HEK293 (cell line): ENCODE results near the gene MSLN.

Experiments
- CTCF ChIA-PET: fragments of 350-600 bp; formaldehyde crosslinking; extraction: SDS; loops from one replicate; lab custom pipeline; 2021; ENCODE audit warnings: antibody characterized with exemption; lab: Yijun Ruan, JAX
- POLR2A ChIA-PET: fragments of 300-600 bp; formaldehyde crosslinking; extraction: SDS; loops from one replicate; lab custom pipeline; 2020; ENCODE audit warnings: antibody characterized with exemption, inconsistent platforms; lab: Yijun Ruan, JAX
- H3K27ac ChIP-seq: fragments of 200-500 bp; sonication (Bioruptor generic); 2 replicates; pipeline ENCODE4 v1.5.1; 2014; ENCODE audit warnings: low read depth, low read length, control low read depth, inconsistent platforms; ENCODE audit errors: extremely low read depth
- H3K36me3 ChIP-seq, 2 experiments: fragments of 200-500 bp in 1 of 2; sonication (Bioruptor generic) in 1 of 2; 1 replicate in 1 of 2; 2 replicates in 1 of 2; pipeline ENCODE4 v1.5.1; 2014 to 2017; ENCODE audit warnings: inconsistent platforms in 2 of 2, low read length in 2 of 2; ENCODE audit not compliant: control insufficient read depth in 2 of 2, insufficient read depth in 1 of 2
- H3K4me1 ChIP-seq: fragments of 200-500 bp; sonication (Bioruptor generic); 2 replicates; pipeline ENCODE4 v1.5.1; 2014; ENCODE audit warnings: mild to moderate bottlenecking, low read length, inconsistent platforms; ENCODE audit not compliant: control insufficient read depth, insufficient read depth
- H3K4me3 ChIP-seq: 2 replicates; pipeline ENCODE4 v1.5.1; 2011; ENCODE audit warnings: low read depth, mild to moderate bottlenecking, control low read depth, low read length, moderate library complexity
- H3K9me3 ChIP-seq: fragments of 200-500 bp; sonication (Bioruptor generic); 2 replicates; pipeline ENCODE4 v1.5.1; 2014; ENCODE audit warnings: low read depth, low read length, inconsistent platforms; ENCODE audit not compliant: control insufficient read depth, insufficient read depth
- KLF10 ChIP-seq: fragments of 450-650 bp; IDR thresholded peaks from 2 replicates; pipeline ENCODE4 v1.5.1; 2018; ENCODE audit warnings: missing biosample characterization, mild to moderate bottlenecking, missing genetic modification characterization
- KLF9 ChIP-seq: fragments of 450-650 bp; formaldehyde crosslinking; IDR thresholded peaks from 2 replicates; pipeline ENCODE4 v1.5.1; 2016; ENCODE audit warnings: missing biosample characterization, missing genetic modification characterization, low read depth
- OSR2 ChIP-seq: fragments of 450-650 bp; formaldehyde crosslinking; IDR thresholded peaks from 2 replicates; pipeline ENCODE4 v1.5.1; 2016; ENCODE audit warnings: missing biosample characterization, missing genetic modification characterization
- ZBTB49 ChIP-seq: fragments of 450-650 bp; formaldehyde crosslinking; IDR thresholded peaks from 2 replicates; pipeline ENCODE4 v1.5.1; 2016; ENCODE audit warnings: missing biosample characterization, missing genetic modification characterization, low read depth
- ZFHX2 ChIP-seq: fragments of 450-650 bp; formaldehyde crosslinking; conservative IDR thresholded peaks from 2 replicates; pipeline ENCODE4 v1.5.1; 2016; ENCODE audit warnings: missing biosample characterization, missing genetic modification characterization
- ZNF148 ChIP-seq: fragments of 450-650 bp; formaldehyde crosslinking; IDR thresholded peaks from 2 replicates; pipeline ENCODE4 v1.5.0; 2017; ENCODE audit warnings: missing biosample characterization, missing genetic modification characterization, borderline replicate concordance
- ZNF169 ChIP-seq: fragments of 450-650 bp; formaldehyde crosslinking; IDR thresholded peaks from 2 replicates; pipeline ENCODE4 v1.5.1; 2016; ENCODE audit warnings: missing biosample characterization, missing genetic modification characterization
- ZNF239 ChIP-seq: fragments of 450-650 bp; formaldehyde crosslinking; IDR thresholded peaks from 2 replicates; pipeline ENCODE4 v1.5.1; 2016; ENCODE audit warnings: missing biosample characterization, missing genetic modification characterization
- ZNF510 ChIP-seq: fragments of 450-650 bp; formaldehyde crosslinking; IDR thresholded peaks from 2 replicates; pipeline ENCODE4 v1.5.1; 2018; ENCODE audit warnings: mild to moderate bottlenecking, missing genetic modification characterization, missing biosample characterization; ENCODE audit not compliant: insufficient replicate concordance
- ZNF549 ChIP-seq: fragments of 450-650 bp; IDR thresholded peaks from 2 replicates; pipeline ENCODE4 v1.5.1; 2018; ENCODE audit warnings: missing biosample characterization, missing genetic modification characterization, mild to moderate bottlenecking, inconsistent platforms, moderate library complexity
- ZNF560 ChIP-seq: fragments of 450-650 bp; formaldehyde crosslinking; IDR thresholded peaks from 2 replicates; pipeline ENCODE4 v1.5.1; 2017; ENCODE audit warnings: missing biosample characterization, missing genetic modification characterization, borderline replicate concordance
- ZNF571 ChIP-seq: fragments of 450-650 bp; formaldehyde crosslinking; IDR thresholded peaks from 2 replicates; pipeline ENCODE4 v1.5.0; 2017; ENCODE audit warnings: missing biosample characterization, missing genetic modification characterization
- ZNF585B ChIP-seq: fragments of 450-650 bp; formaldehyde crosslinking; IDR thresholded peaks from 2 replicates; pipeline ENCODE4 v1.5.1; 2016; ENCODE audit warnings: missing biosample characterization, missing genetic modification characterization
- ZNF837 ChIP-seq: fragments of 450-650 bp; formaldehyde crosslinking; IDR thresholded peaks from 2 replicates; pipeline ENCODE4 v1.5.1; 2016; ENCODE audit warnings: missing biosample characterization, missing genetic modification characterization
- TF ChIP-seq, protein P1 (sequence below): fragments of 450-650 bp; formaldehyde crosslinking; IDR thresholded peaks from 2 replicates; pipeline ENCODE4 v1.5.1; 2016; ENCODE audit warnings: missing biosample characterization, missing genetic modification characterization, borderline replicate concordance
- TF ChIP-seq, protein P2 (sequence below): fragments of 450-650 bp; formaldehyde crosslinking; optimal IDR thresholded peaks from 2 replicates; pipeline ENCODE3; 2016; ENCODE audit warnings: missing biosample characterization, mild to moderate bottlenecking, missing genetic modification characterization
- TF ChIP-seq, protein P3 (sequence below): fragments of 450-650 bp; formaldehyde crosslinking; IDR thresholded peaks from 2 replicates; pipeline ENCODE4 v1.5.1; 2017; ENCODE audit warnings: missing biosample characterization, missing genetic modification characterization

MSLN gene

DNA sequence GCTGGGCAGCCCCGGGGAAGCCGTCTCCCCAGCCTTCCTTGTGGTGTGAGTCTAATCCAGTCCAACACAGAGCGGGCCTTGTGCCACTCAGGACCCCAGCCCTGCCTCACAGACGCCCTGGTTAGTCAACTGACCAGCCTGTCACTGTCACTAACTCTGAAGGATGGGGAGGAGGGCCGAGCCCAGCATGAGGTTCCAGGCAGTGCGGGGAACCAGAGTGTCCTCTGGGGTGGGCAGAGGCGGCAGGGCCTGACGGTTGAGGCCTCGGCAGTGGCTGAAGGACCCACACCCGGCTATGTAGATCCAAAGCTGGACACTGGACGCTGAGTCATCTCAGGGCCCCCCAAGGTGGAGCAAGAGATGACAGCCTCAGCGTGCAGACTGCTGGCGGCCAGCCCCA is 19.0 kb downstream of the MSLN start:
- TF ChIP-seq KLF10 (tag by site-specific recombination), result no peak
- no peak for TF ChIP-seq ZNF148
- TF ChIP-seq ZNF585B (tag by site-specific recombination), result no peak
- no peak for TF ChIP-seq ZBTB49 (tag by site-specific recombination)
- TF ChIP-seq, protein P1, sequence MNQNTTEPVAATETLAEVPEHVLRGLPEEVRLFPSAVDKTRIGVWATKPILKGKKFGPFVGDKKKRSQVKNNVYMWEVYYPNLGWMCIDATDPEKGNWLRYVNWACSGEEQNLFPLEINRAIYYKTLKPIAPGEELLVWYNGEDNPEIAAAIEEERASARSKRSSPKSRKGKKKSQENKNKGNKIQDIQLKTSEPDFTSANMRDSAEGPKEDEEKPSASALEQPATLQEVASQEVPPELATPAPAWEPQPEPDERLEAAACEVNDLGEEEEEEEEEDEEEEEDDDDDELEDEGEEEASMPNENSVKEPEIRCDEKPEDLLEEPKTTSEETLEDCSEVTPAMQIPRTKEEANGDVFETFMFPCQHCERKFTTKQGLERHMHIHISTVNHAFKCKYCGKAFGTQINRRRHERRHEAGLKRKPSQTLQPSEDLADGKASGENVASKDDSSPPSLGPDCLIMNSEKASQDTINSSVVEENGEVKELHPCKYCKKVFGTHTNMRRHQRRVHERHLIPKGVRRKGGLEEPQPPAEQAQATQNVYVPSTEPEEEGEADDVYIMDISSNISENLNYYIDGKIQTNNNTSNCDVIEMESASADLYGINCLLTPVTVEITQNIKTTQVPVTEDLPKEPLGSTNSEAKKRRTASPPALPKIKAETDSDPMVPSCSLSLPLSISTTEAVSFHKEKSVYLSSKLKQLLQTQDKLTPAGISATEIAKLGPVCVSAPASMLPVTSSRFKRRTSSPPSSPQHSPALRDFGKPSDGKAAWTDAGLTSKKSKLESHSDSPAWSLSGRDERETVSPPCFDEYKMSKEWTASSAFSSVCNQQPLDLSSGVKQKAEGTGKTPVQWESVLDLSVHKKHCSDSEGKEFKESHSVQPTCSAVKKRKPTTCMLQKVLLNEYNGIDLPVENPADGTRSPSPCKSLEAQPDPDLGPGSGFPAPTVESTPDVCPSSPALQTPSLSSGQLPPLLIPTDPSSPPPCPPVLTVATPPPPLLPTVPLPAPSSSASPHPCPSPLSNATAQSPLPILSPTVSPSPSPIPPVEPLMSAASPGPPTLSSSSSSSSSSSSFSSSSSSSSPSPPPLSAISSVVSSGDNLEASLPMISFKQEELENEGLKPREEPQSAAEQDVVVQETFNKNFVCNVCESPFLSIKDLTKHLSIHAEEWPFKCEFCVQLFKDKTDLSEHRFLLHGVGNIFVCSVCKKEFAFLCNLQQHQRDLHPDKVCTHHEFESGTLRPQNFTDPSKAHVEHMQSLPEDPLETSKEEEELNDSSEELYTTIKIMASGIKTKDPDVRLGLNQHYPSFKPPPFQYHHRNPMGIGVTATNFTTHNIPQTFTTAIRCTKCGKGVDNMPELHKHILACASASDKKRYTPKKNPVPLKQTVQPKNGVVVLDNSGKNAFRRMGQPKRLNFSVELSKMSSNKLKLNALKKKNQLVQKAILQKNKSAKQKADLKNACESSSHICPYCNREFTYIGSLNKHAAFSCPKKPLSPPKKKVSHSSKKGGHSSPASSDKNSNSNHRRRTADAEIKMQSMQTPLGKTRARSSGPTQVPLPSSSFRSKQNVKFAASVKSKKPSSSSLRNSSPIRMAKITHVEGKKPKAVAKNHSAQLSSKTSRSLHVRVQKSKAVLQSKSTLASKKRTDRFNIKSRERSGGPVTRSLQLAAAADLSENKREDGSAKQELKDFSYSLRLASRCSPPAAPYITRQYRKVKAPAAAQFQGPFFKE (tag by site-specific recombination), result no peak
- no peak for TF ChIP-seq ZNF560 (tag by site-specific recombination)
- no peak for TF ChIP-seq ZNF169 (tag by site-specific recombination)
- TF ChIP-seq KLF9 (tag by site-specific recombination), result no peak
- no peak for TF ChIP-seq ZNF510
- TF ChIP-seq ZNF837 (tag by site-specific recombination), result no peak
- no peak for TF ChIP-seq ZFHX2 (tag by site-specific recombination)
- TF ChIP-seq ZNF549 (tag by site-specific recombination), result no peak
- TF ChIP-seq ZNF571 (tag by site-specific recombination), result no peak
- TF ChIP-seq, all 188 proteins: peak for 0

DNA sequence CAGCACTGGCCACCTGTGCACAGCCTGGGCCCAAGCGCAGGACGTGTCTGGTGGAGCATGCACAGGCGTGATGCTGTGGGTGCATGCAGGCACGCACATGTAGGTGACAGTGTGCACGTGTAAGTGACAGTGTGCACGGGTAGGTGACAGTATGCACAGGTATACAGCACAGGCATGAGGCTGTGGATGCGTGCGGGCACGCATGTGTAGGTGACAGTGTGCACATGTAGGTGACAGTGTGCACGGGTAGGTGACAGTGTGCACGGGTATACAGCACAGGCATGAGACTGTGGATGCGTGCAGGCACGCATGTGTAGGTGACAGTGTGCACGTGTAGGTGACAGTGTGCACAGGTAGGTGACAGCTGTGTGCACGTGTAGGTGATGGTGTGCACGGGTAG is 19.8 kb downstream of the MSLN start:
- POLR2A ChIA-PET, result no interaction called here

More for the DNA sequence above, 19.0 kb downstream of the MSLN start:
- Histone ChIP-seq H3K36me3 (peaks cover 0 to under 1% of the 10 kb centered on the region in 2 experiments; a peak in 1 of 3 replicates), H3K4me3 (no peak overlapping the region), H3K4me1 (no peaks in the 10 kb centered on the region), H3K9me3 (no peaks in the 10 kb centered on the region), H3K27ac (no peak overlapping the region)
- POLR2A ChIA-PET, result interaction anchor here (1.6 kb wide), 1 partner anchor 9 kb away, joined by 5 read pairs; the partner anchor contains the start of genes CHTF18 and RPUSD1
- CTCF ChIA-PET, result no interaction called here

More for the DNA sequence above, 19.8 kb downstream of the MSLN start:
- CTCF ChIA-PET, result interaction anchor here (0.8 to 9.5 kb wide), 3 partner anchors 11 to 68 kb away, joined by 3 to 119 read pairs (median 3); partner anchors contain the start of gene CIAO3
- peaks cover 0 to 8% of the 10 kb centered on the region in 2 experiments; a peak in 1 of 3 replicates for H3K36me3 ChIP-seq
- no peak overlapping the region for H3K27ac ChIP-seq
- H3K9me3 ChIP-seq, result no peaks in the 10 kb centered on the region
- TF ChIP-seq, protein P2, sequence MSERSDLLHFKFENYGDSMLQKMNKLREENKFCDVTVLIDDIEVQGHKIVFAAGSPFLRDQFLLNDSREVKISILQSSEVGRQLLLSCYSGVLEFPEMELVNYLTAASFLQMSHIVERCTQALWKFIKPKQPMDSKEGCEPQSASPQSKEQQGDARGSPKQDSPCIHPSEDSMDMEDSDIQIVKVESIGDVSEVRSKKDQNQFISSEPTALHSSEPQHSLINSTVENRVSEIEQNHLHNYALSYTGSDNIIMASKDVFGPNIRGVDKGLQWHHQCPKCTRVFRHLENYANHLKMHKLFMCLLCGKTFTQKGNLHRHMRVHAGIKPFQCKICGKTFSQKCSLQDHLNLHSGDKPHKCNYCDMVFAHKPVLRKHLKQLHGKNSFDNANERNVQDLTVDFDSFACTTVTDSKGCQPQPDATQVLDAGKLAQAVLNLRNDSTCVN (tag by site-specific recombination), result peak; percentile 35
- TF ChIP-seq, protein P3, sequence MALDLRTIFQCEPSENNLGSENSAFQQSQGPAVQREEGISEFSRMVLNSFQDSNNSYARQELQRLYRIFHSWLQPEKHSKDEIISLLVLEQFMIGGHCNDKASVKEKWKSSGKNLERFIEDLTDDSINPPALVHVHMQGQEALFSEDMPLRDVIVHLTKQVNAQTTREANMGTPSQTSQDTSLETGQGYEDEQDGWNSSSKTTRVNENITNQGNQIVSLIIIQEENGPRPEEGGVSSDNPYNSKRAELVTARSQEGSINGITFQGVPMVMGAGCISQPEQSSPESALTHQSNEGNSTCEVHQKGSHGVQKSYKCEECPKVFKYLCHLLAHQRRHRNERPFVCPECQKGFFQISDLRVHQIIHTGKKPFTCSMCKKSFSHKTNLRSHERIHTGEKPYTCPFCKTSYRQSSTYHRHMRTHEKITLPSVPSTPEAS (tag by site-specific recombination), result no peak
- no peak for TF ChIP-seq OSR2 (tag by site-specific recombination)
- TF ChIP-seq ZNF239 (tag by site-specific recombination), result no peak
- no peak overlapping the region for H3K4me3 ChIP-seq
- no peaks in the 10 kb centered on the region for H3K4me1 ChIP-seq
